ES-I3 (cell line): ENCODE results near the gene GOLGA6A.

ENCODE experiments used
- H3K36me3 ChIP-seq: 2 replicates; pipeline ENCODE4 v1.6.1; 2013; ENCODE audit warnings: mild to moderate bottlenecking, low read length, control low read depth, moderate library complexity; ENCODE audit not compliant: insufficient read depth
- H3K4me1 ChIP-seq: 2 replicates; pipeline ENCODE4 v1.6.1; 2013; ENCODE audit warnings: mild to moderate bottlenecking, control low read depth, low read length; ENCODE audit not compliant: insufficient read depth
- H3K9ac ChIP-seq: 2 replicates; pipeline ENCODE4 v1.6.1; 2013; ENCODE audit warnings: low read depth, mild to moderate bottlenecking, low read length, moderate library complexity
- H3K9me3 ChIP-seq: 2 replicates; pipeline ENCODE4 v1.6.1; 2013; ENCODE audit warnings: mild to moderate bottlenecking, low read length, moderate library complexity; ENCODE audit not compliant: control insufficient read depth, insufficient read depth

The GOLGA6A gene

GRCh38 chr15:74025436-74025835, 56.9 kb downstream of the GOLGA6A start:
- no peaks in the 10 kb centered on the region for H3K36me3 ChIP-seq
- H3K4me1 ChIP-seq: no peaks in the 10 kb centered on the region
- H3K9me3 ChIP-seq: no peaks in the 10 kb centered on the region
- no peak overlapping the region for H3K9ac ChIP-seq

GRCh38 chr15:74024687-74025086, 57.7 kb downstream of the GOLGA6A start:
- H3K36me3 ChIP-seq: no peaks in the 10 kb centered on the region

GRCh38 chr15:74022706-74023470, 59.5 kb downstream of the GOLGA6A start:
- H3K36me3 ChIP-seq: no peaks in the 10 kb centered on the region
- H3K9me3 ChIP-seq: no peaks in the 10 kb centered on the region
- no peak overlapping the region for H3K9ac ChIP-seq
- no peaks in the 10 kb centered on the region for H3K4me1 ChIP-seq

More at GRCh38 chr15:74024687-74025086, 57.7 kb downstream of the GOLGA6A start:
- Histone ChIP-seq H3K4me1 (no peaks in the 10 kb centered on the region), H3K9me3 (no peaks in the 10 kb centered on the region), H3K9ac (no peak overlapping the region)
